Brain microvascular endothelial cell (primary cell): ENCODE data around the gene DMAC2L.
"Not testable (repeated sequence)": the region's sequence is repeated elsewhere in the genome, so short reads cannot be mapped to it uniquely, and the experiment has no call there.

Experiments
- DNase-seq: peaks from one replicate; pipeline ENCODE4 v3.0.0-alpha.2; 2020
- H3K27ac ChIP-seq: fragments of 250-450 bp; sonication (Bioruptor Pico); 2 replicates; pipeline ENCODE4 v1.5.1; 2020; ENCODE audit warnings: mild to moderate bottlenecking, moderate library complexity
- H3K27me3 ChIP-seq: fragments of 250-450 bp; sonication (Bioruptor Pico); replicated peaks from 2 replicates; pipeline ENCODE4 v1.5.1; 2020; ENCODE audit warnings: mild to moderate bottlenecking
- H3K36me3 ChIP-seq: fragments of 250-450 bp; sonication (Bioruptor Pico); replicated peaks from 2 replicates; pipeline ENCODE4 v1.5.1; 2020; ENCODE audit warnings: mild to moderate bottlenecking
- H3K4me3 ChIP-seq: 2 replicates; pipeline ENCODE4 v1.5.1; 2011; ENCODE audit warnings: low read depth, mild to moderate bottlenecking, control low read depth, low read length, moderate library complexity
- in situ Hi-C: cut with HindIII; loops from 2 replicates; pipeline ENCODE4 v1.10.0; 2017; ENCODE audit warnings: low sequenced_read_pairs, low pct_ligation_motif_present
- TF ChIP-seq, protein P1 (sequence below): IDR thresholded peaks from 2 replicates; pipeline ENCODE4 v1.5.1; 2011; ENCODE audit warnings: low read depth, mild to moderate bottlenecking, moderate library complexity, low read length, control low read depth, inconsistent platforms; ENCODE audit errors: missing control alignments

DMAC2L gene

GRCh38 chr14:50348933-50349332 is 36.8 kb downstream of the DMAC2L start:
- Histone ChIP-seq H3K36me3 (no peaks in the 10 kb centered on the region), H3K4me3 (no peak overlapping the region), H3K27me3 (no peaks in the 10 kb centered on the region), H3K27ac (no peak overlapping the region)
- DNase-seq: no peak
- TF ChIP-seq, protein P1, sequence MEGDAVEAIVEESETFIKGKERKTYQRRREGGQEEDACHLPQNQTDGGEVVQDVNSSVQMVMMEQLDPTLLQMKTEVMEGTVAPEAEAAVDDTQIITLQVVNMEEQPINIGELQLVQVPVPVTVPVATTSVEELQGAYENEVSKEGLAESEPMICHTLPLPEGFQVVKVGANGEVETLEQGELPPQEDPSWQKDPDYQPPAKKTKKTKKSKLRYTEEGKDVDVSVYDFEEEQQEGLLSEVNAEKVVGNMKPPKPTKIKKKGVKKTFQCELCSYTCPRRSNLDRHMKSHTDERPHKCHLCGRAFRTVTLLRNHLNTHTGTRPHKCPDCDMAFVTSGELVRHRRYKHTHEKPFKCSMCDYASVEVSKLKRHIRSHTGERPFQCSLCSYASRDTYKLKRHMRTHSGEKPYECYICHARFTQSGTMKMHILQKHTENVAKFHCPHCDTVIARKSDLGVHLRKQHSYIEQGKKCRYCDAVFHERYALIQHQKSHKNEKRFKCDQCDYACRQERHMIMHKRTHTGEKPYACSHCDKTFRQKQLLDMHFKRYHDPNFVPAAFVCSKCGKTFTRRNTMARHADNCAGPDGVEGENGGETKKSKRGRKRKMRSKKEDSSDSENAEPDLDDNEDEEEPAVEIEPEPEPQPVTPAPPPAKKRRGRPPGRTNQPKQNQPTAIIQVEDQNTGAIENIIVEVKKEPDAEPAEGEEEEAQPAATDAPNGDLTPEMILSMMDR: no peak
- in situ Hi-C loops: no loop called here

GRCh38 chr14:50350975-50351374 is 38.9 kb downstream of the DMAC2L start:
- Histone ChIP-seq H3K36me3 (no peaks in the 10 kb centered on the region), H3K27ac (no peak overlapping the region), H3K27me3 (no peaks in the 10 kb centered on the region), H3K4me3 (no peak overlapping the region)
- in situ Hi-C loops: no loop called here
- TF ChIP-seq, protein P1: no peak
- peak; percentile 7 for DNase-seq

GRCh38 chr14:50352584-50352983 is 40.5 kb downstream of the DMAC2L start:
- no peak for DNase-seq
- in situ Hi-C loops: no loop called here
- TF ChIP-seq, protein P1: no peak
- Histone ChIP-seq H3K27me3 (no peaks in the 10 kb centered on the region), H3K4me3 (no peak overlapping the region), H3K27ac (no peak overlapping the region), H3K36me3 (no peaks in the 10 kb centered on the region)

GRCh38 chr14:50353126-50353525 is 41.0 kb downstream of the DMAC2L start:
- Histone ChIP-seq H3K4me3 (no peak overlapping the region), H3K27ac (no peak overlapping the region), H3K36me3 (no peaks in the 10 kb centered on the region), H3K27me3 (no peaks in the 10 kb centered on the region)
- TF ChIP-seq, protein P1: no peak
- DNase-seq: no peak
- in situ Hi-C loops: no loop called here

- Histone ChIP-seq H3K36me3 (no peaks in the 10 kb centered on the region), H3K27ac (no peak overlapping the region), H3K4me3 (no peak overlapping the region), H3K27me3 (no peaks in the 10 kb centered on the region)
- in situ Hi-C loops: no loop called here
- DNase-seq: no peak
- TF ChIP-seq, protein P1: no peak
Observed at GRCh38 chr14:50354527-50354926, 42.4 kb downstream of the DMAC2L start.

GRCh38 chr14:50355692-50356091 is 43.6 kb downstream of the DMAC2L start:
- H3K27ac ChIP-seq: no peak overlapping the region
- H3K27me3 ChIP-seq: no peaks in the 10 kb centered on the region
- no peak for DNase-seq
- no peaks in the 10 kb centered on the region for H3K36me3 ChIP-seq
- in situ Hi-C loops: no loop called here
- H3K4me3 ChIP-seq: no peak overlapping the region
- TF ChIP-seq, protein P1: no peak

DNA sequence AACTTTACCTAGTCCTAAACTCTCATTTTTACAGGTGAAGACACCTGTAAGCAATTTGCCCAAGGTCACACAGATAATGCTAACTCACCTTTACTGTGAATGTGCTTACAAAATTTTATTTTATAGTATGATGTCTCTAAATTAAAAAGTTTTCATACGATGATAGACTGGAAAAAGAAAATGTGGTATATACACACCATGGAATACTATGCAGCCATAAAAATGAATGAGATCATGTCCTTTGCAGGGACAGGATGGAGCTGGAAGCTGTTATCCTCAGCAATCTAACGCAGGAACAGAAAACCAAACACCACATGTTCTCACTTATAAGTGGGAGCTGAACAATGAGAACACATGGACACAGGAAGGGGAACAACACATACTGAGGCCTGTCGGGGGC is 44.2 kb downstream of the DMAC2L start:
- in situ Hi-C loops, H3K27me3 ChIP-seq, H3K36me3 ChIP-seq, H3K4me3 ChIP-seq, DNase-seq, H3K27ac ChIP-seq: not testable (repeated sequence)
